ENCODE results near the gene TRIM71.
"Not testable (repeated sequence)": the region's sequence is repeated elsewhere in the genome, so short reads cannot be mapped to it uniquely, and the experiment has no call there.

The TRIM71 gene

GRCh38 chr3:32945136-32945535 is 127.3 kb downstream of the TRIM71 start:
- in situ Hi-C loops (cut with HindIII; ENCODE audit: low sequenced_read_pairs): no loop called here
- TF ChIP-seq, protein P1, sequence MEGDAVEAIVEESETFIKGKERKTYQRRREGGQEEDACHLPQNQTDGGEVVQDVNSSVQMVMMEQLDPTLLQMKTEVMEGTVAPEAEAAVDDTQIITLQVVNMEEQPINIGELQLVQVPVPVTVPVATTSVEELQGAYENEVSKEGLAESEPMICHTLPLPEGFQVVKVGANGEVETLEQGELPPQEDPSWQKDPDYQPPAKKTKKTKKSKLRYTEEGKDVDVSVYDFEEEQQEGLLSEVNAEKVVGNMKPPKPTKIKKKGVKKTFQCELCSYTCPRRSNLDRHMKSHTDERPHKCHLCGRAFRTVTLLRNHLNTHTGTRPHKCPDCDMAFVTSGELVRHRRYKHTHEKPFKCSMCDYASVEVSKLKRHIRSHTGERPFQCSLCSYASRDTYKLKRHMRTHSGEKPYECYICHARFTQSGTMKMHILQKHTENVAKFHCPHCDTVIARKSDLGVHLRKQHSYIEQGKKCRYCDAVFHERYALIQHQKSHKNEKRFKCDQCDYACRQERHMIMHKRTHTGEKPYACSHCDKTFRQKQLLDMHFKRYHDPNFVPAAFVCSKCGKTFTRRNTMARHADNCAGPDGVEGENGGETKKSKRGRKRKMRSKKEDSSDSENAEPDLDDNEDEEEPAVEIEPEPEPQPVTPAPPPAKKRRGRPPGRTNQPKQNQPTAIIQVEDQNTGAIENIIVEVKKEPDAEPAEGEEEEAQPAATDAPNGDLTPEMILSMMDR (IDR thresholded peaks at IDR 0.05; ENCODE audit: low read depth, low read length, missing control alignments): no peak
- no peak overlapping the region for H3K4me3 ChIP-seq (ENCODE audit: low read depth, low read length)
- DNase-seq (ENCODE audit: low read depth): no peak

- DNase-seq (ENCODE audit: low read depth); H3K4me3 ChIP-seq (ENCODE audit: low read depth, low read length); in situ Hi-C loops (cut with HindIII; ENCODE audit: low sequenced_read_pairs): not testable (repeated sequence)
Observed at GRCh38 chr3:32945598-32945997, 127.8 kb downstream of the TRIM71 start.

- DNase-seq (ENCODE audit: low read depth): no peak
- TF ChIP-seq, protein P1 (IDR thresholded peaks at IDR 0.05; ENCODE audit: low read depth, low read length, missing control alignments): no peak
- no peak overlapping the region for H3K4me3 ChIP-seq (ENCODE audit: low read depth, low read length)
- in situ Hi-C loops (cut with HindIII; ENCODE audit: low sequenced_read_pairs): no loop called here
Observed at GRCh38 chr3:32946973-32947788, 129.4 kb downstream of the TRIM71 start.

Data from astrocyte of the cerebellum (primary cell).